K562 (cell line): ENCODE measurements around the gene PMEPA1.

Experiments used
- KLF16 ChIP-seq: IDR thresholded peaks from 2 replicates; pipeline ENCODE4 v1.6.1; 2016; ENCODE audit warnings: antibody characterized with exemption
- NFYB ChIP-seq: IDR thresholded peaks from 2 replicates; pipeline ENCODE4 v1.6.1; 2011; ENCODE audit warnings: mild to moderate bottlenecking, moderate library complexity; ENCODE audit not compliant: insufficient read length; ENCODE audit errors: extremely low read depth
- PHF8 ChIP-seq: fragments of 200-600 bp; sonication (generic); IDR thresholded peaks from 2 replicates; pipeline ENCODE4 v1.6.1; 2012; ENCODE audit warnings: mixed run types, mild to moderate bottlenecking, inconsistent platforms, low read length, moderate library complexity, borderline replicate concordance
- RAD21 ChIP-seq, 2 experiments: fragments of 250-450 bp in 1 of 2; fragments of 450-650 bp in 1 of 2; sonication (Bioruptor Pico) in 1 of 2; formaldehyde crosslinking in 1 of 2; IDR thresholded peaks in 1 of 2; conservative IDR thresholded peaks in 1 of 2; 2 replicates each; pipeline versions ENCODE4 v1.4.0 to v1.8.0; 2020 to 2022; ENCODE audit warnings: mild to moderate bottlenecking in 2 of 2, moderate library complexity in 1 of 2
- SETDB1 ChIP-seq: IDR thresholded peaks from one replicate; pipeline ENCODE4 v1.6.1; 2012; ENCODE audit warnings: low read length, control low read depth, inconsistent platforms
- SMARCC2 ChIP-seq: fragments of 450-650 bp; IDR thresholded peaks from 2 replicates; pipeline ENCODE4 v1.6.1; 2017; ENCODE audit warnings: antibody characterized with exemption, moderate library complexity, mild to moderate bottlenecking, low read depth
- TBP ChIP-seq: optimal IDR thresholded peaks from 2 replicates; pipeline ENCODE3; 2011; ENCODE audit warnings: low read depth, low read length, improper control_type of control experiment
- TEAD4 ChIP-seq, 2 experiments: sonication (generic) in 1 of 2; formaldehyde crosslinking in 1 of 2; IDR thresholded peaks; 2 replicates each; pipeline versions ENCODE4 v1.6.1 to v1.8.0; 2012 to 2022; ENCODE audit warnings: borderline replicate concordance in 1 of 2, inconsistent platforms in 1 of 2, low read length in 1 of 2, mild to moderate bottlenecking in 1 of 2, missing genetic modification reagents in 1 of 2
- ZNF232 ChIP-seq: sonication (generic); formaldehyde crosslinking; IDR thresholded peaks from 2 replicates; pipeline ENCODE4 v1.8.0; 2022; ENCODE audit warnings: mild to moderate bottlenecking, missing genetic modification reagents
- ZNF274 ChIP-seq: IDR thresholded peaks from 2 replicates; pipeline ENCODE4 v1.6.1; 2011; ENCODE audit warnings: low read depth, mild to moderate bottlenecking, low read length, moderate library complexity, borderline replicate concordance
- ZSCAN29 ChIP-seq: fragments of 450-650 bp; IDR thresholded peaks from 2 replicates; pipeline ENCODE4 v1.6.1; 2017
- TF ChIP-seq, protein P1 (sequence below), 3 experiments: IDR thresholded peaks in 2 of 3; conservative IDR thresholded peaks in 1 of 3; 2 replicates each; pipeline ENCODE4 v1.5.1; 2011 to 2012; ENCODE audit warnings: low read length in 3 of 3, mild to moderate bottlenecking in 3 of 3, control low read depth in 2 of 3, improper control_type of control experiment in 1 of 3, inconsistent platforms in 1 of 3, low read depth in 1 of 3, mixed read lengths in 1 of 3, moderate library complexity in 1 of 3; ENCODE audit not compliant: insufficient read depth in 2 of 3
- TF ChIP-seq, protein P2 (sequence below): sonication (generic); formaldehyde crosslinking; IDR thresholded peaks from 2 replicates; pipeline ENCODE4 v1.8.0; 2023; ENCODE audit warnings: mild to moderate bottlenecking, missing genetic modification reagents

DNA sequence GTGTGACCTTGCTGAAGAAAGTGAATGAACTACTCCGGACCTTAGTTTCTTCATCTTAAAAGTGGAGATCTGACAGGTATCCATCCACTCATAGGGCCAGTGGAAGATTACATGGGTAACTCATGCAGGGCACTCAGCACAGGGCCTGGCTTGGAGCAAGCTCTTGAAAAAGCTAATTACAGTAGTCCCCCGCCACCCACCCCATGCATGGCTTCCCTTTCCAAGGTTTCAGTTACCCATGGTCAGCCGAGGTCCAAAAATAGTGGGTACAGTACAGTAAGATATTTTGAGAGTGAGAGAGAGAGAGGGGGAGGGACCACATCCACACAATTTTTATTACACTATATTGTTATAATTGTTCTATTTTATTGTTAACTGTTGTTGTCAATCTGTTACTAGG lies 7.1 kb upstream of the PMEPA1 start:
- TF ChIP-seq, protein P1, sequence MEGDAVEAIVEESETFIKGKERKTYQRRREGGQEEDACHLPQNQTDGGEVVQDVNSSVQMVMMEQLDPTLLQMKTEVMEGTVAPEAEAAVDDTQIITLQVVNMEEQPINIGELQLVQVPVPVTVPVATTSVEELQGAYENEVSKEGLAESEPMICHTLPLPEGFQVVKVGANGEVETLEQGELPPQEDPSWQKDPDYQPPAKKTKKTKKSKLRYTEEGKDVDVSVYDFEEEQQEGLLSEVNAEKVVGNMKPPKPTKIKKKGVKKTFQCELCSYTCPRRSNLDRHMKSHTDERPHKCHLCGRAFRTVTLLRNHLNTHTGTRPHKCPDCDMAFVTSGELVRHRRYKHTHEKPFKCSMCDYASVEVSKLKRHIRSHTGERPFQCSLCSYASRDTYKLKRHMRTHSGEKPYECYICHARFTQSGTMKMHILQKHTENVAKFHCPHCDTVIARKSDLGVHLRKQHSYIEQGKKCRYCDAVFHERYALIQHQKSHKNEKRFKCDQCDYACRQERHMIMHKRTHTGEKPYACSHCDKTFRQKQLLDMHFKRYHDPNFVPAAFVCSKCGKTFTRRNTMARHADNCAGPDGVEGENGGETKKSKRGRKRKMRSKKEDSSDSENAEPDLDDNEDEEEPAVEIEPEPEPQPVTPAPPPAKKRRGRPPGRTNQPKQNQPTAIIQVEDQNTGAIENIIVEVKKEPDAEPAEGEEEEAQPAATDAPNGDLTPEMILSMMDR (IDR thresholded peaks at IDR 0.05 in 2 of 3, conservative IDR thresholded peaks at IDR 0.05 in 1 of 3; ENCODE audit: insufficient read depth in 2 of 3, low read depth in 1 of 3, low read length in 3 of 3): no peak
- TF ChIP-seq KLF16 (no peak), TEAD4 (IDR thresholded peaks at IDR 0.05; ENCODE audit: low read length) (no peak), TEAD4 (CRISPR knock-in tag; IDR thresholded peaks at IDR 0.05; ENCODE audit: borderline replicate concordance) (no peak), ZNF274 (no peak), PHF8 (no peak), ZNF232 (no peak), TBP (no peak), SMARCC2 (no peak), RAD21 (CRISPR knock-in tag; conservative IDR thresholded peaks at IDR 0.05 in 1 of 2, IDR thresholded peaks at IDR 0.05 in 1 of 2) (no peak), NFYB (no peak), SETDB1 (no peak), ZSCAN29 (no peak)
- TF ChIP-seq, protein P2, sequence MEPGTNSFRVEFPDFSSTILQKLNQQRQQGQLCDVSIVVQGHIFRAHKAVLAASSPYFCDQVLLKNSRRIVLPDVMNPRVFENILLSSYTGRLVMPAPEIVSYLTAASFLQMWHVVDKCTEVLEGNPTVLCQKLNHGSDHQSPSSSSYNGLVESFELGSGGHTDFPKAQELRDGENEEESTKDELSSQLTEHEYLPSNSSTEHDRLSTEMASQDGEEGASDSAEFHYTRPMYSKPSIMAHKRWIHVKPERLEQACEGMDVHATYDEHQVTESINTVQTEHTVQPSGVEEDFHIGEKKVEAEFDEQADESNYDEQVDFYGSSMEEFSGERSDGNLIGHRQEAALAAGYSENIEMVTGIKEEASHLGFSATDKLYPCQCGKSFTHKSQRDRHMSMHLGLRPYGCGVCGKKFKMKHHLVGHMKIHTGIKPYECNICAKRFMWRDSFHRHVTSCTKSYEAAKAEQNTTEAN (CRISPR knock-in tag): no peak
